HG03175 (cell line): Measurements from ENCODE around the gene ROR2.

Source experiments
- ATAC-seq: cut with Tn5 transposase; IDR thresholded peaks from one replicate; pipeline ENCODE4 v1.9.1; 2021; ENCODE audit warnings: mild to moderate bottlenecking, moderate library complexity; ENCODE audit not compliant: unreplicated experiment

Gene ROR2

GRCh38 chr9:91884153-91884552, 65.9 kb downstream of the ROR2 start:
- ATAC-seq, result no peak

GRCh38 chr9:91883503-91883902, 66.5 kb downstream of the ROR2 start:
- ATAC-seq, result no peak

GRCh38 chr9:91882627-91883026, 67.4 kb downstream of the ROR2 start:
- no peak for ATAC-seq

- no peak for ATAC-seq
Measured at GRCh38 chr9:91880378-91880972, 69.6 kb downstream of the ROR2 start.

GRCh38 chr9:91879231-91879630, 70.8 kb downstream of the ROR2 start:
- ATAC-seq, result no peak

GRCh38 chr9:91873637-91874051, 76.4 kb downstream of the ROR2 start:
- no peak for ATAC-seq

- ATAC-seq, result no peak
Measured at GRCh38 chr9:91868732-91869391, 81.2 kb downstream of the ROR2 start.

GRCh38 chr9:91867740-91868139, 82.3 kb downstream of the ROR2 start:
- no peak for ATAC-seq

GRCh38 chr9:91865041-91865440, 85.0 kb downstream of the ROR2 start:
- ATAC-seq, result no peak

- no peak for ATAC-seq
Measured at GRCh38 chr9:91864380-91864779, 85.6 kb downstream of the ROR2 start.

- no peak for ATAC-seq
Measured at GRCh38 chr9:91863469-91863868, 86.6 kb downstream of the ROR2 start.

- ATAC-seq, result no peak
Measured at GRCh38 chr9:91858213-91859030, 91.6 kb downstream of the ROR2 start.

- no peak for ATAC-seq
Measured at GRCh38 chr9:91857291-91858212, 92.5 kb downstream of the ROR2 start.

- ATAC-seq, result no peak
Measured at GRCh38 chr9:91856419-91856818, 93.6 kb downstream of the ROR2 start.

- ATAC-seq, result no peak
Measured at GRCh38 chr9:91855196-91855595, 94.8 kb downstream of the ROR2 start.

GRCh38 chr9:91852801-91853347, 97.2 kb downstream of the ROR2 start:
- no peak for ATAC-seq

GRCh38 chr9:91849694-91850093, 100.3 kb downstream of the ROR2 start:
- no peak for ATAC-seq

- ATAC-seq, result no peak
Measured at GRCh38 chr9:91848146-91848545, 101.9 kb downstream of the ROR2 start.

- no peak for ATAC-seq
Measured at GRCh38 chr9:91847581-91848091, 102.4 kb downstream of the ROR2 start.

GRCh38 chr9:91845879-91846278, 104.1 kb downstream of the ROR2 start:
- no peak for ATAC-seq
